ENCODE measurements around the gene PTPRD. TPM values are rescaled to one million over a fixed set of nuclear protein-coding genes. Genes with fewer than 3 reads are reported as not detected.

PTPRD gene
- total RNA-seq, 1 experiment from 2014 or later: 32.5 TPM

DNA sequence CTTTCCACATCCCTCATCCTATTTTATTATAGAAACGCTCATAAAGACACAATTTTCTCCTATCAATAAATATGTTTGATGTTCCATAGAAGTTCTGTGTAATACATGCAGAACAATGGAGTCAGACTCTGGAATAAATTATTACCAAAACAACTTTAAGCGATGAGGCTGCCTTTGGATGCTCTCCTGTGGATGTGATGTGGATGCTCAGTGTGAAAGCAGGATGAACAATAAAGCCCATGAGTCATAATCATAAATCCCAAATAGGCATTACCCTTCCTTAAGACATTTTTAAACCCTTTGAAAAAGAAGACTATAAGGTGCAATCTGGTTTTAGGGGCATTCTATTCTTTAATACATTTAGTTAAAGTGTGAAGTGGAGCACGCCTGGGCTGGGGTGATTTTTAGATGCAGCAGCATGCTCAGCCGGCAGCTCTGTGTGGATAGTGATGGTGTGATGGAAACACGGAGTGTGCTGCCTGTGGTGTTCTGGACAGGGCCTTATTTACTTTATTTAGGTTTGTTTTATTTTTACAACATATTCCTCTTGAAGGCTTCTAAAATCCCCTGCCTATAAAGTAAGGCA lies 991.4 kb downstream of the PTPRD start:
- Histone ChIP-seq H3K23ac (ENCODE audit: insufficient read length, low read depth, low read length) (no peak overlapping the region), H3K9ac (ENCODE audit: extremely low read depth, insufficient read length, low read length) (no peak overlapping the region), H2BK12ac (ENCODE audit: insufficient read length, low read depth, low read length) (no peak overlapping the region), H3K79me2 (ENCODE audit: insufficient read depth, low read length) (no peaks in the 10 kb centered on the region), H3K4me2 (ENCODE audit: insufficient read depth, insufficient read length, low read length) (no peak overlapping the region), H3K27me3 (ENCODE audit: insufficient read depth, low read length) (no peaks in the 10 kb centered on the region), H3K56ac (ENCODE audit: insufficient read length, low read depth, low read length) (no peak overlapping the region), H3K18ac (ENCODE audit: insufficient read length, low read depth, low read length) (no peak overlapping the region), H3K4ac (ENCODE audit: low read depth, low read length) (no peak overlapping the region), H2AK5ac (ENCODE audit: insufficient read length, low read length) (no peak overlapping the region), H3T11ph (ENCODE audit: low read length) (no peak overlapping the region), H3K9me3 (ENCODE audit: control insufficient read depth, low read depth, low read length) (no peaks in the 10 kb centered on the region), H2BK20ac (ENCODE audit: low read depth, low read length, poor library complexity, severe bottlenecking) (no peak overlapping the region), H3K27ac (ENCODE audit: insufficient read length, low read depth, low read length) (no peak overlapping the region), H4K91ac (ENCODE audit: insufficient read length, low read depth, low read length) (no peak overlapping the region), H3K79me1 (ENCODE audit: insufficient read depth, low read depth, low read length, poor library complexity, severe bottlenecking) (no peaks in the 10 kb centered on the region), H3K14ac (ENCODE audit: insufficient read depth, low read length) (no peak overlapping the region), H2BK5ac (ENCODE audit: insufficient read length, low read length) (no peak overlapping the region), H4K20me1 (ENCODE audit: control insufficient read depth, insufficient read depth, insufficient read length) (no peaks in the 10 kb centered on the region), H3K23me2 (ENCODE audit: insufficient read length, low read depth, low read length, poor library complexity, severe bottlenecking) (no peaks in the 10 kb centered on the region), H2BK120ac (ENCODE audit: low read depth, low read length, poor library complexity, severe bottlenecking) (no peak overlapping the region), H2BK15ac (ENCODE audit: low read depth, low read length) (no peak overlapping the region), H3K4me1 (ENCODE audit: insufficient read depth, low read length) (no peaks in the 10 kb centered on the region), H2AFZ (ENCODE audit: low read length) (no peak overlapping the region), H4K5ac (ENCODE audit: insufficient read length, low read depth, low read length) (no peak overlapping the region), H4K8ac (replicated peaks; ENCODE audit: insufficient read length, low read depth, low read length) (no peak overlapping the region)
- no peak overlapping the region for H3K4me3 Mint-ChIP-seq
- no peaks in the 10 kb centered on the region for H3K27me3 Mint-ChIP-seq (ENCODE audit: low read depth)
- H3K4me1 Mint-ChIP-seq: peaks cover 4 to 7% of the 10 kb centered on the region in 2 experiments
- no peak for TF ChIP-seq CTCF (conservative IDR thresholded peaks at IDR 0.05)
- no peaks in the 10 kb centered on the region for H3K36me3 Mint-ChIP-seq (ENCODE audit: insufficient read depth in 1 of 3, low read depth in 3 of 3)
- H3K9me3 Mint-ChIP-seq: no peaks in the 10 kb centered on the region; a peak in 1 of 5 replicates
- no CpG with 5 or more reads among the region's 5 CpGs for WGBS (ENCODE audit: extremely low coverage, insufficient read length, low lambda C conversion rate)
- no peak overlapping the region for H3K27ac Mint-ChIP-seq
- DNase-seq: no peak

All from H9 (cell line).